Measurements from ENCODE around the gene MYOM1.

DNA sequence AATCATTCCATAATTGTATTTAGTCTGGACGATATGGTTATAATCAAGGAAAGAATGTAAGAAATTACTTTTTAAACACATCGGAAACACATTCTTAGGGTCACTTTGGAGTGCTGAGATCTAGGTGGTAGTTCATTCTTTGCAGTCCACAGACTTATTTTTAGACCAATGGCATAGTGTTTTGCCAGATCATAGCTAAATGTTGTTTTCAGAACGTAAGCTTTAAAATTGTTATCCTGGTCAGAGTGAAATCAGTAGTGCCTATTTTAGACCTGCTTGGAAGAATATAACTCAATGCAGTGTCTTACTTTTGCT is 32.2 kb upstream of the MYOM1 start:
- TF ChIP-seq, protein P1, sequence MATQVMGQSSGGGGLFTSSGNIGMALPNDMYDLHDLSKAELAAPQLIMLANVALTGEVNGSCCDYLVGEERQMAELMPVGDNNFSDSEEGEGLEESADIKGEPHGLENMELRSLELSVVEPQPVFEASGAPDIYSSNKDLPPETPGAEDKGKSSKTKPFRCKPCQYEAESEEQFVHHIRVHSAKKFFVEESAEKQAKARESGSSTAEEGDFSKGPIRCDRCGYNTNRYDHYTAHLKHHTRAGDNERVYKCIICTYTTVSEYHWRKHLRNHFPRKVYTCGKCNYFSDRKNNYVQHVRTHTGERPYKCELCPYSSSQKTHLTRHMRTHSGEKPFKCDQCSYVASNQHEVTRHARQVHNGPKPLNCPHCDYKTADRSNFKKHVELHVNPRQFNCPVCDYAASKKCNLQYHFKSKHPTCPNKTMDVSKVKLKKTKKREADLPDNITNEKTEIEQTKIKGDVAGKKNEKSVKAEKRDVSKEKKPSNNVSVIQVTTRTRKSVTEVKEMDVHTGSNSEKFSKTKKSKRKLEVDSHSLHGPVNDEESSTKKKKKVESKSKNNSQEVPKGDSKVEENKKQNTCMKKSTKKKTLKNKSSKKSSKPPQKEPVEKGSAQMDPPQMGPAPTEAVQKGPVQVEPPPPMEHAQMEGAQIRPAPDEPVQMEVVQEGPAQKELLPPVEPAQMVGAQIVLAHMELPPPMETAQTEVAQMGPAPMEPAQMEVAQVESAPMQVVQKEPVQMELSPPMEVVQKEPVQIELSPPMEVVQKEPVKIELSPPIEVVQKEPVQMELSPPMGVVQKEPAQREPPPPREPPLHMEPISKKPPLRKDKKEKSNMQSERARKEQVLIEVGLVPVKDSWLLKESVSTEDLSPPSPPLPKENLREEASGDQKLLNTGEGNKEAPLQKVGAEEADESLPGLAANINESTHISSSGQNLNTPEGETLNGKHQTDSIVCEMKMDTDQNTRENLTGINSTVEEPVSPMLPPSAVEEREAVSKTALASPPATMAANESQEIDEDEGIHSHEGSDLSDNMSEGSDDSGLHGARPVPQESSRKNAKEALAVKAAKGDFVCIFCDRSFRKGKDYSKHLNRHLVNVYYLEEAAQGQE (IDR thresholded peaks at IDR 0.05; ENCODE audit: insufficient read depth in 1 of 2, low read depth in 2 of 2, low read length in 2 of 2), result no peak
- TF ChIP-seq TAF1 (IDR thresholded peaks at IDR 0.05; ENCODE audit: borderline replicate concordance, insufficient read depth, low read length), result no peak
- no peak for TF ChIP-seq SIN3A (IDR thresholded peaks at IDR 0.05; ENCODE audit: borderline replicate concordance, insufficient read depth, low read length)
